ENCODE data around the gene ARMH4.

Gene ARMH4

GRCh38 chr14:58152014-58152857 is at the start of gene ARMH4:
Gene ARMH4, minus strand, starts transcription at chr14:58152213. Its CDS starts 12,855 bp downstream, at chr14:58139358.
- in situ Hi-C loops (cut with MboI; ENCODE audit: low sequenced_read_pairs): no loop called here

GRCh38 chr14:58200846-58201245 is 48.8 kb upstream of the ARMH4 start:
- in situ Hi-C loops (cut with MboI; ENCODE audit: low sequenced_read_pairs): no loop called here

- in situ Hi-C loops (cut with MboI; ENCODE audit: low sequenced_read_pairs): no loop called here
Observed at GRCh38 chr14:58200480-58200841, 48.4 kb upstream of the ARMH4 start.

GRCh38 chr14:58199726-58200479 is 47.9 kb upstream of the ARMH4 start, which contains the start of gene ACTR10:
Gene ACTR10, plus strand, starts transcription at chr14:58200149. Its CDS starts 69 bp downstream, at chr14:58200218.
- in situ Hi-C loops (cut with MboI; ENCODE audit: low sequenced_read_pairs): no loop called here

- in situ Hi-C loops (cut with MboI; ENCODE audit: low sequenced_read_pairs): no loop called here
Observed at GRCh38 chr14:58198086-58198485, 46.1 kb upstream of the ARMH4 start.

- in situ Hi-C loops (cut with MboI; ENCODE audit: low sequenced_read_pairs): no loop called here
Observed at GRCh38 chr14:58196198-58196597, 44.2 kb upstream of the ARMH4 start.

GRCh38 chr14:58193542-58193941 is 41.5 kb upstream of the ARMH4 start:
- in situ Hi-C loops (cut with MboI; ENCODE audit: low sequenced_read_pairs): no loop called here

GRCh38 chr14:58191763-58192601 is 40.0 kb upstream of the ARMH4 start:
- in situ Hi-C loops (cut with MboI; ENCODE audit: low sequenced_read_pairs): no loop called here

- in situ Hi-C loops (cut with MboI; ENCODE audit: low sequenced_read_pairs): no loop called here
Observed at GRCh38 chr14:58189176-58189575, 37.2 kb upstream of the ARMH4 start.

GRCh38 chr14:58177125-58177524 is 25.1 kb upstream of the ARMH4 start:
- in situ Hi-C loops (cut with MboI; ENCODE audit: low sequenced_read_pairs): no loop called here

GRCh38 chr14:58171090-58171489 is 19.1 kb upstream of the ARMH4 start:
- in situ Hi-C loops (cut with MboI; ENCODE audit: low sequenced_read_pairs): no loop called here

GRCh38 chr14:58167891-58168290 is 15.9 kb upstream of the ARMH4 start:
- in situ Hi-C loops (cut with MboI; ENCODE audit: low sequenced_read_pairs): no loop called here

- in situ Hi-C loops (cut with MboI; ENCODE audit: low sequenced_read_pairs): no loop called here
Observed at GRCh38 chr14:58167057-58167456, 15.0 kb upstream of the ARMH4 start.

GRCh38 chr14:58166005-58166983 is 14.3 kb upstream of the ARMH4 start:
- in situ Hi-C loops (cut with MboI; ENCODE audit: low sequenced_read_pairs): no loop called here

GRCh38 chr14:58160561-58160960 is 8.5 kb upstream of the ARMH4 start:
- in situ Hi-C loops (cut with MboI; ENCODE audit: low sequenced_read_pairs): no loop called here

GRCh38 chr14:58151133-58152013 is 640 bp downstream of the ARMH4 start:
- in situ Hi-C loops (cut with MboI; ENCODE audit: low sequenced_read_pairs): no loop called here

GRCh38 chr14:58150243-58150805 is 1.7 kb downstream of the ARMH4 start:
- in situ Hi-C loops (cut with MboI; ENCODE audit: low sequenced_read_pairs): no loop called here

GRCh38 chr14:58149196-58149595 is 2.8 kb downstream of the ARMH4 start:
- in situ Hi-C loops (cut with MboI; ENCODE audit: low sequenced_read_pairs): no loop called here

- in situ Hi-C loops (cut with MboI; ENCODE audit: low sequenced_read_pairs): no loop called here
Observed at GRCh38 chr14:58146399-58146798, 5.6 kb downstream of the ARMH4 start.
